Mesothelial cell of epicardium (in vitro differentiated cells): ENCODE data around the gene TM9SF3. TPM values are rescaled to one million over a fixed set of nuclear protein-coding genes. Genes with fewer than 3 reads are reported as not detected.

Experiments
- DNase-seq, 2 experiments: peaks; one replicate each; pipeline ENCODE4 v3.0.0; 2021; ENCODE audit warnings: low spot score in 2 of 2; ENCODE audit not compliant: unreplicated experiment in 2 of 2
- H3K27ac Mint-ChIP-seq: 2 replicates; pipeline ENCODE4 v1.8.0; 2021; ENCODE audit warnings: mixed read lengths
- H3K27me3 Mint-ChIP-seq: 2 replicates; pipeline ENCODE4 v1.8.0; 2021; ENCODE audit warnings: low read depth, mixed read lengths
- H3K36me3 Mint-ChIP-seq: 2 replicates; pipeline ENCODE4 v1.8.0; 2021; ENCODE audit warnings: mixed read lengths
- H3K4me1 Mint-ChIP-seq: 2 replicates; pipeline ENCODE4 v1.8.0; 2021; ENCODE audit warnings: mixed read lengths
- H3K4me3 Mint-ChIP-seq: 2 replicates; pipeline ENCODE4 v1.8.0; 2021; ENCODE audit warnings: mild to moderate bottlenecking, moderate library complexity, mixed read lengths
- H3K9me3 Mint-ChIP-seq: 2 replicates; pipeline ENCODE4 v1.8.0; 2021; ENCODE audit warnings: mixed read lengths
- CTCF ChIP-seq: fragments of 200-600 bp; sonication (generic); IDR thresholded peaks from one replicate; pipeline ENCODE4 v1.5.0; 2021; ENCODE audit warnings: antibody characterized with exemption; ENCODE audit not compliant: unreplicated experiment
- total RNA-seq: library from RNA; stranded (reverse); gene quantifications from 3 replicates; pipeline ENCODE4 v1.2.1, GENCODE V29; 2021

TM9SF3 gene
- total RNA-seq, 1 donor from 2014 or later: 144 TPM

GRCh38 chr10:96573036-96573435 is 13.8 kb downstream of the TM9SF3 start:
- H3K9me3 Mint-ChIP-seq: no peaks in the 10 kb centered on the region
- TF ChIP-seq CTCF: no peak
- H3K27me3 Mint-ChIP-seq: no peaks in the 10 kb centered on the region
- H3K36me3 Mint-ChIP-seq: peaks cover 21% of the 10 kb centered on the region
- H3K4me1 Mint-ChIP-seq: no peaks in the 10 kb centered on the region
- no peak for DNase-seq
- no peak overlapping the region for H3K27ac Mint-ChIP-seq
- H3K4me3 Mint-ChIP-seq: no peak overlapping the region

GRCh38 chr10:96570983-96571964 is 15.5 kb downstream of the TM9SF3 start:
- Mint-ChIP-seq H3K9me3 (no peaks in the 10 kb centered on the region), H3K36me3 (peaks cover 34% of the 10 kb centered on the region), H3K4me3 (no peak overlapping the region), H3K27ac (no peak overlapping the region), H3K27me3 (no peaks in the 10 kb centered on the region), H3K4me1 (peaks cover 4% of the 10 kb centered on the region)
- DNase-seq: no peak
- no peak for TF ChIP-seq CTCF

DNA sequence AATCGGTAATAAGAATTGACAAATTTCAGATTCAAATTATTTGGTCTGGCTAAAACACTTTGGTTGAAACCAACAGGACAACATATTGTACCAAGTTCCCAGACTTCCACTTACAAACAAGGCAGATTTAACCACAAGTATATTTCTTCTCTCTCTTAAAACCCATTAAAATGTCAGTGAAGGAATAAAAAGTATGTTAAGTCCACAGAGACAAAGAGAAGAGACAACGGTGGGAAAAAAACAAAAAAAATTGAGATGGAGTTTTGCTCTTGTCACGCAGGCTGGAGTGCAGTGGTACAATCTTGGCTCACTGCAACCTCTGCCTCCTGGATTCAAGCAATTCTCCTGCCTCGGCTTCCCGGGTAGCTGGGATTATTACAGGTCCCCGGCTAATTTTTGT is 16.3 kb downstream of the TM9SF3 start:
- Mint-ChIP-seq H3K4me3 (no peak overlapping the region), H3K36me3 (peaks cover 34% of the 10 kb centered on the region), H3K27ac (no peak overlapping the region), H3K4me1 (peaks cover 8% of the 10 kb centered on the region), H3K9me3 (no peaks in the 10 kb centered on the region), H3K27me3 (no peaks in the 10 kb centered on the region)
- no peak for TF ChIP-seq CTCF
- no peak for DNase-seq

GRCh38 chr10:96568402-96568801 is 18.4 kb downstream of the TM9SF3 start:
- no peak for DNase-seq
- Mint-ChIP-seq H3K27ac (no peak overlapping the region), H3K4me3 (no peak overlapping the region), H3K4me1 (peaks cover 8% of the 10 kb centered on the region), H3K9me3 (no peaks in the 10 kb centered on the region), H3K36me3 (peaks cover 19% of the 10 kb centered on the region), H3K27me3 (no peaks in the 10 kb centered on the region)
- TF ChIP-seq CTCF: no peak

DNA sequence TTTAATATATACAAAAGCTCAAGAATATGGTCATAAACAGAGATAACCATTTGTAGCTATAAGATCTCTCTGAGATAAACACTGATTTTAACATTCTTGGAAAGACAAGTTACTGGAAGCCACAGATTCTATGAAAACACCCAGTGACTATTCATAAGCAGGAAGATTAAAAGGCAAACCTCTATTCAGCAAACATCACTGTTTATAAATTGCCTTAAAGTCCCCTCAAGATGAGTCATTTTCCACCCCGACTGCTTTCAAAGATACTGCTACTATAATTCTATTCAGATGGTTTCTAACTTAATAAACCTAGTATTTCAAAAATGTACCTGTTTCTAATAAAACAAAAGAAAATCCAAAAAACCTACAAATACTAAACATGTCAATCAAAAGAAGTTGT is 21.0 kb downstream of the TM9SF3 start:
- Mint-ChIP-seq H3K9me3 (peaks cover 5% of the 10 kb centered on the region), H3K27me3 (no peaks in the 10 kb centered on the region), H3K27ac (no peak overlapping the region), H3K4me3 (no peak overlapping the region), H3K4me1 (peaks cover 8% of the 10 kb centered on the region), H3K36me3 (peaks cover 25% of the 10 kb centered on the region)
- DNase-seq: no peak
- no peak for TF ChIP-seq CTCF
